ENCODE results near the gene CDH9.

CDH9 gene

DNA sequence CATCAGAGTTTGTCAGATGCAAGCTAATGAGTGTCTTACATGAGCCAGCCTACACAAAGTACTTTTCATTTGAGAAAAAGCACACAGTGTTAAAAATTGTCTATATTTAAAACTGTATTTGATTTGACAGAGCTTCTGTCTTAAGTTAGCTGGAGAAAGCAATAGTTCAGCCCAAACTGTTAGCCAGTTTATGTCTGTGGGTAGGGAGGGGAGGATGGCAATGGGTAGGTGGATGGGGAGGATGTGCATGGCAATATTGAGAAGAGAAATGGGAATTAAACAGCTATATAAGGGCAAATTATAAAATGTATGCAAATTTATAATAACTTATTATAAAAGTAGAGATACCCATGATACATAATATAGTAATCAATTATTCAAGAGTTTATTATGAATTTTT is 31.3 kb downstream of the CDH9 start (continued):
- TF ChIP-seq, protein P1, sequence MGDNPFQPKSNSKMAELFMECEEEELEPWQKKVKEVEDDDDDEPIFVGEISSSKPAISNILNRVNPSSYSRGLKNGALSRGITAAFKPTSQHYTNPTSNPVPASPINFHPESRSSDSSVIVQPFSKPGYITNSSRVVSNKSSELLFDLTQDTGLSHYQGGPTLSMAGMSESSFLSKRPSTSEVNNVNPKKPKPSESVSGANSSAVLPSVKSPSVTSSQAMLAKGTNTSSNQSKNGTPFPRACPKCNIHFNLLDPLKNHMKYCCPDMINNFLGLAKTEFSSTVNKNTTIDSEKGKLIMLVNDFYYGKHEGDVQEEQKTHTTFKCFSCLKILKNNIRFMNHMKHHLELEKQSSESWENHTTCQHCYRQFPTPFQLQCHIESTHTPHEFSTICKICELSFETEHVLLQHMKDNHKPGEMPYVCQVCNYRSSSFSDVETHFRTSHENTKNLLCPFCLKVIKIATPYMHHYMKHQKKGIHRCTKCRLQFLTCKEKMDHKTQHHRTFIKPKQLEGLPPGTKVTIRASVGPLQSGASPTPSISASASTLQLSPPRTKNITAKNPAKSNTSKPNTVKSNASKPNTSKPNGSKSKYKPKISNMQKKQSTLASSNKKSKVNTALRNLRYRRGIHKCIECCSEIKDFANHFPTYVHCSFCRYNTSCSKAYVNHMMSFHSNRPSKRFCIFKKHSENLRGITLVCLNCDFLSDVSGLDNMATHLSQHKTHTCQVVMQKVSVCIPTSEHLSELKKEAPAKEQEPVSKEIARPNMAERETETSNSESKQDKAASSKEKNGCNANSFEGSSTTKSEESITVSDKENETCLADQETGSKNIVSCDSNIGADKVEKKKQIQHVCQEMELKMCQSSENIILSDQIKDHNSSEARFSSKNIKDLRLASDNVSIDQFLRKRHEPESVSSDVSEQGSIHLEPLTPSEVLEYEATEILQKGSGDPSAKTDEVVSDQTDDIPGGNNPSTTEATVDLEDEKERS (tag by site-specific recombination; IDR thresholded peaks at IDR 0.05): no peak
- no peak for TF ChIP-seq TRIM28 (IDR thresholded peaks at IDR 0.05; ENCODE audit: borderline replicate concordance, low read length)

DNA sequence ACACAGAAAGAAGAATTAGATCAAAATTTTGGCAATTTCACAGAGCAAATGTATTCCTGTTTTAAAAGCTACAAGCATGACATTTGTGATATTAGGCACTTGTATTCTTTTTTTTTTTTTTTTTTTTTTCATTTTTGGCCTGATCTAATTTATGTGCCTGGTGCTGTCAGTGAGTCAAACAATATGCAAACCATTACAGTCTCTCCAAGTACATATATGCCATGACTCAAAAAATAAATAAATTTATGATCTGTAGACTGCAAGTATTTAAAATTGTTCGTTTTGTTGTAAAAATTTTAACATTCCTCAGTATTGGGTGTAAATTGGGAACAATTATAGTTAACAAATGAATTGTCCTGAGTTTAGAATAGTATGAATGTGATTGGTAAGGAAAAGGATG is 51.4 kb downstream of the CDH9 start:
- Histone ChIP-seq H3K36me3 (ENCODE audit: control insufficient read depth in 2 of 2, insufficient read depth in 1 of 2, low read length in 2 of 2) (no peaks in the 10 kb centered on the region), H3K4me1 (ENCODE audit: control insufficient read depth, insufficient read depth, low read length) (no peaks in the 10 kb centered on the region), H3K9me3 (ENCODE audit: control insufficient read depth, insufficient read depth, low read depth, low read length) (no peaks in the 10 kb centered on the region; the same call in 1 of the 2 replicates), H3K4me3 (ENCODE audit: low read depth, low read length) (no peak overlapping the region), H3K27ac (ENCODE audit: extremely low read depth, low read depth, low read length) (no peak overlapping the region)
- ChIA-PET CTCF (no interaction called here), POLR2A (no interaction called here)
- TF ChIP-seq HOXD13 (CRISPR knock-in tag; IDR thresholded peaks at IDR 0.05; ENCODE audit: borderline replicate concordance): no peak

DNA sequence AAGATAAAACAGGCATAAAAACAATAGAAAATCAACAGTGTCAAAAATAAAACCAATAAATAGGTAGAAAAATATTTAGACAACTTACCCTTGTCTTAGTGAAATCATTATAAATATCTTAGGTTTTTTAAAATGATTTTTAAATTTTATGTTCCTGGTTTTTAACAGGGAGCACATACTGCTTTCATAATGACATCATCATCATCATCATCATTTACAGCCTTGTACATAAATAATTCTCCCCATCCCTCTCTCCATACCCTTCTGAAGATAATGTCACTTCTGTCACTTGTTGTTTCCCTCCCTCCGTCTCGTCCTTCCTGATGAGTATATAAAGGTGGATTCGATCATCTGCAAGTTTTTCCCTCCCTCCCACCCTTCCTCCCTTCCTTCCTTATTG is 56.6 kb downstream of the CDH9 start:
- Histone ChIP-seq H3K27ac (ENCODE audit: extremely low read depth, low read depth, low read length) (no peak overlapping the region), H3K4me3 (ENCODE audit: low read depth, low read length) (no peak overlapping the region), H3K9me3 (ENCODE audit: control insufficient read depth, insufficient read depth, low read depth, low read length) (no peaks in the 10 kb centered on the region; the same call in 1 of the 2 replicates), H3K36me3 (ENCODE audit: control insufficient read depth in 2 of 2, insufficient read depth in 1 of 2, low read length in 2 of 2) (no peaks in the 10 kb centered on the region), H3K4me1 (ENCODE audit: control insufficient read depth, insufficient read depth, low read length) (no peaks in the 10 kb centered on the region)
- no peak for TF ChIP-seq BCL11B (tag by site-specific recombination; IDR thresholded peaks at IDR 0.05; ENCODE audit: low read depth)
- TF ChIP-seq, protein P2, sequence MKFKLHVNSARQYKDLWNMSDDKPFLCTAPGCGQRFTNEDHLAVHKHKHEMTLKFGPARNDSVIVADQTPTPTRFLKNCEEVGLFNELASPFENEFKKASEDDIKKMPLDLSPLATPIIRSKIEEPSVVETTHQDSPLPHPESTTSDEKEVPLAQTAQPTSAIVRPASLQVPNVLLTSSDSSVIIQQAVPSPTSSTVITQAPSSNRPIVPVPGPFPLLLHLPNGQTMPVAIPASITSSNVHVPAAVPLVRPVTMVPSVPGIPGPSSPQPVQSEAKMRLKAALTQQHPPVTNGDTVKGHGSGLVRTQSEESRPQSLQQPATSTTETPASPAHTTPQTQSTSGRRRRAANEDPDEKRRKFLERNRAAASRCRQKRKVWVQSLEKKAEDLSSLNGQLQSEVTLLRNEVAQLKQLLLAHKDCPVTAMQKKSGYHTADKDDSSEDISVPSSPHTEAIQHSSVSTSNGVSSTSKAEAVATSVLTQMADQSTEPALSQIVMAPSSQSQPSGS (tag by site-specific recombination; IDR thresholded peaks at IDR 0.05; ENCODE audit: low read depth): peak; percentile 55
- POLR2A ChIA-PET: no interaction called here
- CTCF ChIA-PET: interaction anchor here (0.5 kb wide), 1 partner anchor 1180 kb away, joined by 5 read pairs; no protein-coding TSS in a partner anchor

DNA sequence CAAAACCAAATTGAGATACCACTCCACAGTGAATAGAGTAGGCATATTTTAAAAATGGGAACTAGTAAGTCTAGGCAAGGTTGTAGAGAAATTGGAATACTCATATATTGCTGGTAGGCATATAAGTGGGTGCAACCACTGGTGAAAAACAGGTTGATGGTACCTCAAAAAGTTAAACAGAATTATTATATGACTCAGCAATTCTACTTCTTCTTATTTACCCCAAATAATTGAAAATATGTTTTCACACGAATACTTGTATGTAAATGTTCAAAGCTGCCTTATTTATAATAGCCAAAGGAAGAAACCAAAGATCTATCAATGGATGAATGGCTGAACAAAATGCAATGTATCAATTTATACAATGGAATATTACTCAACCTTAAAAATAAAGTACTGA is 79.1 kb downstream of the CDH9 start:
- CTCF ChIA-PET: no interaction called here
- POLR2A ChIA-PET: no interaction called here
- TF ChIP-seq, protein P3, sequence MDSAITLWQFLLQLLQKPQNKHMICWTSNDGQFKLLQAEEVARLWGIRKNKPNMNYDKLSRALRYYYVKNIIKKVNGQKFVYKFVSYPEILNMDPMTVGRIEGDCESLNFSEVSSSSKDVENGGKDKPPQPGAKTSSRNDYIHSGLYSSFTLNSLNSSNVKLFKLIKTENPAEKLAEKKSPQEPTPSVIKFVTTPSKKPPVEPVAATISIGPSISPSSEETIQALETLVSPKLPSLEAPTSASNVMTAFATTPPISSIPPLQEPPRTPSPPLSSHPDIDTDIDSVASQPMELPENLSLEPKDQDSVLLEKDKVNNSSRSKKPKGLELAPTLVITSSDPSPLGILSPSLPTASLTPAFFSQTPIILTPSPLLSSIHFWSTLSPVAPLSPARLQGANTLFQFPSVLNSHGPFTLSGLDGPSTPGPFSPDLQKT (IDR thresholded peaks at IDR 0.05; ENCODE audit: borderline replicate concordance, low read depth, low read length): no peak
- TF ChIP-seq ZNF202 (tag by site-specific recombination; IDR thresholded peaks at IDR 0.05; ENCODE audit: borderline replicate concordance) (no peak), OSR2 (tag by site-specific recombination; IDR thresholded peaks at IDR 0.05) (no peak), ZNF211 (tag by site-specific recombination; IDR thresholded peaks at IDR 0.05; ENCODE audit: low read depth) (no peak), ZNF624 (tag by site-specific recombination; IDR thresholded peaks at IDR 0.05) (no peak), ZNF366 (tag by site-specific recombination; conservative IDR thresholded peaks at IDR 0.05) (no peak), GLI2 (tag by site-specific recombination; IDR thresholded peaks at IDR 0.05; ENCODE audit: borderline replicate concordance, low read depth) (no peak), KLF8 (tag by site-specific recombination; IDR thresholded peaks at IDR 0.05) (no peak), ZNF571 (tag by site-specific recombination; IDR thresholded peaks at IDR 0.05) (no peak), ZNF843 (tag by site-specific recombination; IDR thresholded peaks at IDR 0.05) (no peak), ZBTB8A (tag by site-specific recombination; IDR thresholded peaks at IDR 0.05) (no peak), ZNF146 (tag by site-specific recombination; IDR thresholded peaks at IDR 0.05) (no peak), ZBTB7A (tag by site-specific recombination; IDR thresholded peaks at IDR 0.05; ENCODE audit: low read depth) (no peak)
- TF ChIP-seq, protein P4, sequence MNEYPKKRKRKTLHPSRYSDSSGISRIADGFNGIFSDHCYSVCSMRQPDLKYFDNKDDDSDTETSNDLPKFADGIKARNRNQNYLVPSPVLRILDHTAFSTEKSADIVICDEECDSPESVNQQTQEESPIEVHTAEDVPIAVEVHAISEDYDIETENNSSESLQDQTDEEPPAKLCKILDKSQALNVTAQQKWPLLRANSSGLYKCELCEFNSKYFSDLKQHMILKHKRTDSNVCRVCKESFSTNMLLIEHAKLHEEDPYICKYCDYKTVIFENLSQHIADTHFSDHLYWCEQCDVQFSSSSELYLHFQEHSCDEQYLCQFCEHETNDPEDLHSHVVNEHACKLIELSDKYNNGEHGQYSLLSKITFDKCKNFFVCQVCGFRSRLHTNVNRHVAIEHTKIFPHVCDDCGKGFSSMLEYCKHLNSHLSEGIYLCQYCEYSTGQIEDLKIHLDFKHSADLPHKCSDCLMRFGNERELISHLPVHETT (tag by site-specific recombination; IDR thresholded peaks at IDR 0.05): no peak
- TF ChIP-seq, protein P5, sequence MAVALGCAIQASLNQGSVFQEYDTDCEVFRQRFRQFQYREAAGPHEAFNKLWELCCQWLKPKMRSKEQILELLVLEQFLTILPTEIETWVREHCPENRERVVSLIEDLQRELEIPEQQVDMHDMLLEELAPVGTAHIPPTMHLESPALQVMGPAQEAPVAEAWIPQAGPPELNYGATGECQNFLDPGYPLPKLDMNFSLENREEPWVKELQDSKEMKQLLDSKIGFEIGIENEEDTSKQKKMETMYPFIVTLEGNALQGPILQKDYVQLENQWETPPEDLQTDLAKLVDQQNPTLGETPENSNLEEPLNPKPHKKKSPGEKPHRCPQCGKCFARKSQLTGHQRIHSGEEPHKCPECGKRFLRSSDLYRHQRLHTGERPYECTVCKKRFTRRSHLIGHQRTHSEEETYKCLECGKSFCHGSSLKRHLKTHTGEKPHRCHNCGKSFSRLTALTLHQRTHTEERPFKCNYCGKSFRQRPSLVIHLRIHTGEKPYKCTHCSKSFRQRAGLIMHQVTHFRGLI (tag by site-specific recombination; IDR thresholded peaks at IDR 0.05): no peak

More for the DNA sequence above, 79.1 kb downstream of the CDH9 start:
- no peaks in the 10 kb centered on the region; the same call in 1 of the 2 replicates for H3K9me3 ChIP-seq (ENCODE audit: control insufficient read depth, insufficient read depth, low read depth, low read length)
- no peaks in the 10 kb centered on the region for H3K4me1 ChIP-seq (ENCODE audit: control insufficient read depth, insufficient read depth, low read length)
- no peak overlapping the region for H3K4me3 ChIP-seq (ENCODE audit: low read depth, low read length)
- H3K36me3 ChIP-seq (ENCODE audit: control insufficient read depth in 2 of 2, insufficient read depth in 1 of 2, low read length in 2 of 2): no peaks in the 10 kb centered on the region
- no peak overlapping the region for H3K27ac ChIP-seq (ENCODE audit: extremely low read depth, low read depth, low read length)

All from HEK293 (cell line).